Muscle of arm (tissue), 12 donors: ENCODE data around the gene HHIPL1. TPM values are rescaled to one million over a fixed set of nuclear protein-coding genes. Genes with fewer than 3 reads are reported as not detected.

Experiments used
- DNase-seq: peaks from one replicate; pipeline ENCODE4 v3.0.0-alpha.2; 2013
- polyA plus RNA-seq, 12 donors: library from polyadenylated mRNA; unstranded; fragments of 120-200 nt; gene quantifications; one replicate each; pipeline ENCODE4 v1.2.1, GENCODE V29; 2013; ENCODE audit not compliant: insufficient read length in 12 of 12

HHIPL1 gene
- polyA plus RNA-seq, 12 donors, result 1.2 to 2.2 (median 1.7) TPM; not detected in 1

GRCh38 chr14:99728231-99728920, 83.4 kb downstream of the HHIPL1 start:
- no peak for DNase-seq

GRCh38 chr14:99728981-99729451, 84.1 kb downstream of the HHIPL1 start:
- DNase-seq, result no peak

Other genes starting within 250 kb of the HHIPL1 start
- gene SETD3, start 164.3 kb upstream of the HHIPL1 start, polyA plus RNA-seq, result 10 to 100 TPM in 11 of 12 donors, not detected in 1; 55.8 to 87.3 (median 74.3) TPM
- gene CCNK, start 163.7 kb upstream of the HHIPL1 start, polyA plus RNA-seq, result 10 to 100 TPM in 11 of 12 donors, not detected in 1; 30.7 to 71.1 (median 36.8) TPM
- gene CCDC85C, start 40.9 kb upstream of the HHIPL1 start, polyA plus RNA-seq, result 10 to 100 TPM in 1 of 12 donors, 1 to 10 TPM in 10, not detected in 1; 2.9 to 10.4 (median 3.7) TPM
- 1 to 10 TPM in 11 of 12 donors, not detected in 1; 1.9 to 6.5 (median 3.1) TPM for gene CYP46A1, start 39.2 kb downstream of the HHIPL1 start, polyA plus RNA-seq
- gene EML1, start 148.3 kb downstream of the HHIPL1 start, polyA plus RNA-seq, result 10 to 100 TPM in 11 of 12 donors, not detected in 1; 31.6 to 53.3 (median 45.0) TPM